K562 (cell line): Measurements from ENCODE around the gene NFE2. TPM values are rescaled to one million over a fixed set of nuclear protein-coding genes. Genes with fewer than 3 reads are reported as not detected.

Experiments used
- ARID4B ChIP-seq: sonication (generic); formaldehyde crosslinking; IDR thresholded peaks from 2 replicates; pipeline ENCODE4 v1.8.0; 2022; ENCODE audit warnings: mild to moderate bottlenecking, missing genetic modification reagents
- BRD9 ChIP-seq: fragments of 450-650 bp; IDR thresholded peaks from 2 replicates; pipeline ENCODE4 v1.6.1; 2018; ENCODE audit warnings: low read depth; ENCODE audit not compliant: partially characterized antibody
- ETV6 ChIP-seq, 3 experiments: fragments of 150-350 bp in 1 of 3; sonication (generic) in 1 of 3; formaldehyde crosslinking in 1 of 3; IDR thresholded peaks; 2 replicates each; pipeline versions ENCODE4 v1.6.1 to v1.8.0; 2014 to 2022; ENCODE audit warnings: borderline replicate concordance in 2 of 3, low read depth in 2 of 3, antibody characterized with exemption in 1 of 3, low read length in 1 of 3, mild to moderate bottlenecking in 1 of 3, missing genetic modification reagents in 1 of 3
- HNRNPL ChIP-seq: fragments of 200-400 bp; formaldehyde crosslinking; IDR thresholded peaks from 2 replicates; pipeline ENCODE4 v1.6.1; 2017; ENCODE audit warnings: low read depth, mild to moderate bottlenecking, low read length
- NRF1 ChIP-seq, 2 experiments: fragments of 450-650 bp; IDR thresholded peaks in 1 of 2; conservative IDR thresholded peaks in 1 of 2; 2 replicates each; pipeline ENCODE4 v1.6.1; 2014; ENCODE audit warnings: mild to moderate bottlenecking in 2 of 2
- PKNOX1 ChIP-seq: fragments of 450-650 bp; IDR thresholded peaks from 2 replicates; pipeline ENCODE4 v1.6.1; 2016
- PRDM10 ChIP-seq: fragments of 450-650 bp; IDR thresholded peaks from 2 replicates; pipeline ENCODE4 v1.6.1; 2018; ENCODE audit not compliant: partially characterized antibody
- SMARCB1 ChIP-seq: IDR thresholded peaks from 2 replicates; pipeline ENCODE4 v1.6.1; 2011; ENCODE audit warnings: improper control_type of control experiment, low read depth; ENCODE audit not compliant: insufficient read length
- ZEB2 ChIP-seq: fragments of 450-650 bp; IDR thresholded peaks from 2 replicates; pipeline ENCODE4 v1.6.1; 2016
- ZNF347 ChIP-seq: fragments of 450-650 bp; formaldehyde crosslinking; IDR thresholded peaks from 2 replicates; pipeline ENCODE4 v1.4.0; 2020; ENCODE audit warnings: low read depth, mild to moderate bottlenecking, moderate library complexity
- ZNF639 ChIP-seq, 2 experiments: fragments of 200-800 bp in 1 of 2; sonication (Bioruptor generic) in 1 of 2; sonication (generic) in 1 of 2; formaldehyde crosslinking in 1 of 2; IDR thresholded peaks in 1 of 2; conservative IDR thresholded peaks in 1 of 2; 2 replicates each; pipeline versions ENCODE4 v1.5.0 to v1.6.1; 2016 to 2020; ENCODE audit warnings: missing compliant biosample characterization in 1 of 2, missing genetic modification characterization in 1 of 2, missing genetic modification reagents in 1 of 2
- ZNF830 ChIP-seq: fragments of 250-450 bp; sonication (Bioruptor Pico); IDR thresholded peaks from 2 replicates; pipeline ENCODE4 v1.5.0; 2021; ENCODE audit warnings: mild to moderate bottlenecking
- polyA plus RNA-seq, 8 experiments: library from polyadenylated mRNA; depleted of rRNA in 4 of 8; stranded (reverse) in 5 of 8; unstranded in 3 of 8; fragments of >200 nt; fragmentation: Nextera tagmentation in 2 of 8; fragmentation: Illumina TruSeq in 1 of 8; extraction: Ambion mirVana in 2 of 8; extraction: Trizol in 1 of 8; gene quantifications; 2 replicates each; pipeline versions ENCODE4 v1.2.1 to v1.2.3, GENCODE V29; 2011 to 2014; ENCODE audit warnings: inconsistent platforms in 1 of 8, missing spikeins in 1 of 8
- total RNA-seq, 7 experiments: library from RNA; depleted of rRNA in 6 of 7; stranded (reverse); fragments of >200 nt in 6 of 7; fragmentation: Illumina TruSeq in 2 of 7; extraction: Trizol in 2 of 7; gene quantifications; 2 replicates each; pipeline versions ENCODE4 v1.2.1 to v1.2.3, GENCODE V29; 2011 to 2021; ENCODE audit warnings: low replicate concordance in 1 of 7

Gene NFE2
- total and polyA plus RNA-seq, 9 of the 15 experiments (the other 6 are each of a cell fraction or from before 2014, with no cell fraction given): 12.3 to 282 (median 208) TPM

GRCh38 chr12:54304187-54304810 is 3.5 kb upstream of the NFE2 start (continued):
- TF ChIP-seq PKNOX1: peak; percentile 37
- peak; percentile 59; the same call in 1 of the 2 replicates for TF ChIP-seq ZEB2
- TF ChIP-seq PRDM10: peak; percentile 25
- peak; percentile 65; the same call in 1 of the 2 replicates for TF ChIP-seq ARID4B (CRISPR knock-in tag)
- TF ChIP-seq NRF1 (conservative IDR thresholded peaks at IDR 0.05 in 1 of 2, IDR thresholded peaks at IDR 0.05 in 1 of 2): 0 out of 4 replicates have a peak, but pooled peaks have one; percentile 9 to 27
- TF ChIP-seq BRD9: peak; percentile 90
- peak; percentile 54 to 87; a peak in 3 of 4 replicates for TF ChIP-seq ETV6 (IDR thresholded peaks at IDR 0.05; ENCODE audit: borderline replicate concordance in 1 of 2, low read depth in 2 of 2, low read length in 1 of 2)
- TF ChIP-seq ETV6 (CRISPR knock-in tag; IDR thresholded peaks at IDR 0.05; ENCODE audit: borderline replicate concordance): 0 out of 2 replicates have a peak, but pooled peaks have one; percentile 61
- 0 out of 2 replicates have a peak, but pooled peaks have one; percentile 68 for TF ChIP-seq ZNF830 (CRISPR knock-in tag)
- TF ChIP-seq HNRNPL: peak; percentile 88
- no peak for TF ChIP-seq ZNF347 (CRISPR knock-in tag)
- peak in 1 of 2 experiments; percentile 91; a peak in 2 of 4 replicates for TF ChIP-seq ZNF639 (CRISPR knock-in tag; conservative IDR thresholded peaks at IDR 0.05 in 1 of 2, IDR thresholded peaks at IDR 0.05 in 1 of 2)
- peak; percentile 79 for TF ChIP-seq SMARCB1
